GM23338 (cell line): ENCODE measurements around the gene SETD1A. TPM values are rescaled to one million over a fixed set of nuclear protein-coding genes. Genes with fewer than 3 reads are reported as not detected.

Source experiments
- ATAC-seq: fragments of 200-7000 bp; cut with Tn5 transposase; 3 replicates; pipeline ENCODE4 v1.9.1; 2020
- DNase-seq: peaks from one replicate; pipeline ENCODE4 v3.0.0-alpha.2; 2015; ENCODE audit warnings: low spot score
- H2AFZ ChIP-seq: fragments of 200-600 bp; sonication (generic); 2 replicates; pipeline ENCODE4 v1.8.0; 2016; ENCODE audit warnings: antibody characterized with exemption, mild to moderate bottlenecking, moderate library complexity
- H3F3A ChIP-seq: fragments of 200-600 bp; sonication (generic); replicated peaks from 2 replicates; pipeline ENCODE4 v1.8.0; 2017; ENCODE audit warnings: antibody characterized with exemption, mixed run types, low read depth
- H3K27ac ChIP-seq: fragments of 200-600 bp; sonication (generic); 2 replicates; pipeline ENCODE4 v1.6.1; 2016; ENCODE audit warnings: low read depth
- H3K27me3 ChIP-seq: fragments of 200-600 bp; sonication (generic); 2 replicates; pipeline ENCODE4 v1.8.0; 2016; ENCODE audit warnings: mild to moderate bottlenecking, mixed run types, moderate library complexity; ENCODE audit not compliant: insufficient read depth
- H3K36me3 ChIP-seq: fragments of 200-600 bp; sonication (generic); 2 replicates; pipeline ENCODE4 v1.8.0; 2016; ENCODE audit warnings: mild to moderate bottlenecking; ENCODE audit not compliant: insufficient read depth
- H3K4me1 ChIP-seq: fragments of 200-600 bp; sonication (generic); 2 replicates; pipeline ENCODE4 v1.8.0; 2016; ENCODE audit warnings: mild to moderate bottlenecking, moderate library complexity; ENCODE audit not compliant: insufficient read depth
- H3K4me2 ChIP-seq: fragments of 200-600 bp; sonication (generic); 2 replicates; pipeline ENCODE4 v1.7.1; 2017; ENCODE audit warnings: mixed run types
- H3K4me3 ChIP-seq: fragments of 200-600 bp; sonication (generic); 2 replicates; pipeline ENCODE4 v1.6.1; 2016; ENCODE audit warnings: mixed run types
- H3K79me2 ChIP-seq: fragments of 200-600 bp; sonication (generic); replicated peaks from 2 replicates; pipeline ENCODE4 v1.8.0; 2017; ENCODE audit warnings: mild to moderate bottlenecking; ENCODE audit not compliant: insufficient read depth
- H3K9me2 ChIP-seq: fragments of 200-600 bp; sonication (generic); 2 replicates; pipeline ENCODE4 v1.8.0; 2017; ENCODE audit not compliant: insufficient read depth
- H4K20me1 ChIP-seq: fragments of 200-600 bp; sonication (generic); replicated peaks from 2 replicates; pipeline ENCODE4 v1.8.0; 2017; ENCODE audit warnings: mild to moderate bottlenecking; ENCODE audit not compliant: insufficient read depth
- H3K27ac Mint-ChIP-seq: 2 replicates; pipeline ENCODE4 v1.8.0; 2020; ENCODE audit warnings: inconsistent platforms, mild to moderate bottlenecking, moderate library complexity, mixed read lengths
- H3K27me3 Mint-ChIP-seq: 3 replicates; pipeline ENCODE4 v1.8.0; 2022; ENCODE audit warnings: low read depth, mild to moderate bottlenecking, moderate library complexity, mixed read lengths, inconsistent platforms; ENCODE audit not compliant: insufficient read depth, poor library complexity
- H3K36me3 Mint-ChIP-seq: 3 replicates; pipeline ENCODE4 v1.8.0; 2021; ENCODE audit warnings: low read depth, mild to moderate bottlenecking, inconsistent platforms, moderate library complexity, mixed read lengths
- H3K4me1 Mint-ChIP-seq: 3 replicates; pipeline ENCODE4 v1.8.0; 2020; ENCODE audit warnings: mild to moderate bottlenecking, inconsistent platforms, mixed read lengths
- H3K4me3 Mint-ChIP-seq: 3 replicates; pipeline ENCODE4 v1.8.0; 2021; ENCODE audit warnings: moderate library complexity, mild to moderate bottlenecking, inconsistent platforms, mixed read lengths
- H3K9me3 Mint-ChIP-seq: 3 replicates; pipeline ENCODE4 v1.8.0; 2020; ENCODE audit warnings: moderate library complexity, mild to moderate bottlenecking, inconsistent platforms, mixed read lengths
- CREB1 ChIP-seq: fragments of 250-450 bp; sonication (Bioruptor Pico); IDR thresholded peaks from 2 replicates; pipeline ENCODE4 v1.5.0; 2020; ENCODE audit warnings: low read depth, mild to moderate bottlenecking, moderate library complexity
- CTCF ChIP-seq, 2 experiments: fragments of 200-600 bp in 1 of 2; sonication (generic) in 1 of 2; conservative IDR thresholded peaks; 2 replicates each; pipeline versions ENCODE4 v1.5.1 to v1.6.1; 2016 to 2017; ENCODE audit warnings: antibody characterized with exemption in 2 of 2, low read depth in 2 of 2, mild to moderate bottlenecking in 2 of 2, moderate library complexity in 1 of 2
- ETS1 ChIP-seq: IDR thresholded peaks from 2 replicates; pipeline ENCODE4 v1.6.1; 2016; ENCODE audit warnings: antibody characterized with exemption
- EZH2phosphoT487 ChIP-seq: fragments of 200-600 bp; sonication (generic); IDR thresholded peaks from one replicate; pipeline ENCODE4 v1.8.1; 2018; ENCODE audit warnings: antibody characterized with exemption; ENCODE audit not compliant: unreplicated experiment
- POLR2AphosphoS5 ChIP-seq: IDR thresholded peaks from 2 replicates; pipeline ENCODE4 v1.6.1; 2016; ENCODE audit warnings: antibody characterized with exemption, low read depth
- ZNF114 ChIP-seq: fragments of 250-450 bp; sonication (Bioruptor Pico); IDR thresholded peaks from 2 replicates; pipeline ENCODE4 v1.5.0; 2020; ENCODE audit warnings: mild to moderate bottlenecking, moderate library complexity
- ZNF331 ChIP-seq: fragments of 250-450 bp; sonication (Bioruptor Pico); IDR thresholded peaks from 2 replicates; pipeline ENCODE4 v1.5.0; 2020; ENCODE audit warnings: low read depth, mild to moderate bottlenecking, moderate library complexity
- polyA plus RNA-seq: library from polyadenylated mRNA; unstranded; fragments of >200 nt; fragmentation: Nextera tagmentation; extraction: Ambion mirVana; gene quantifications from 2 replicates; pipeline ENCODE4 v1.2.1, GENCODE V29; 2016
- small RNA-seq: library from RNA; depleted of rRNA; stranded (forward); fragments of <200 nt; gene quantifications from one replicate; pipeline ENCODE3, GENCODE V24; 2014; ENCODE audit warnings: low replicate concordance
- total RNA-seq: library from RNA; depleted of rRNA; stranded (reverse); fragments of >200 nt; shearing (Covaris generic); gene quantifications from 2 replicates; pipeline ENCODE4 v1.2.3, GENCODE V29; 2014; rRNA removed

Gene SETD1A
- total and polyA plus RNA-seq, 2 experiments from 2014 or later: 10.8 to 21.9 TPM

GRCh38 chr16:31032736-31033708 is 75.5 kb downstream of the SETD1A start, which contains the start of gene STX4:
Gene STX4, plus strand, starts transcription at chr16:31033558. Its CDS starts 248 bp downstream, at chr16:31033806.
- Mint-ChIP-seq H3K4me1 (peaks cover 9% of the 10 kb centered on the region; the same call in 1 of the 3 replicates), H3K27me3 (peaks cover 10% of the 10 kb centered on the region), H3K4me3 (peak within 1 kb of the TSS; percentile 90), H3K36me3 (peaks cover 2% of the 10 kb centered on the region; the same call in 1 of the 3 replicates), H3K27ac (peak within 1 kb of the TSS; percentile 83), H3K9me3 (no peaks in the 10 kb centered on the region; the same call in 2 of the 3 replicates)
- Histone ChIP-seq H3K79me2 (no peaks in the 10 kb centered on the region; the same call in 1 of the 2 replicates), H3K4me1 (peaks cover 9% of the 10 kb centered on the region), H3K9me2 (no peaks in the 10 kb centered on the region), H3K36me3 (no peaks in the 10 kb centered on the region), H2AFZ (peak within 1 kb of the TSS; percentile 95), H4K20me1 (no peaks in the 10 kb centered on the region), H3K4me3 (peak within 1 kb of the TSS; percentile 99), H3F3A (peaks cover 12% of the 10 kb centered on the region), H3K27ac (peak within 1 kb of the TSS; percentile 80), H3K27me3 (no peaks in the 10 kb centered on the region), H3K4me2 (peak within 1 kb of the TSS; percentile 98)
- DNase-seq (peak; percentile 99), ATAC-seq (peak; percentile 87)
- TF ChIP-seq EZH2phosphoT487: no peak
- peak; percentile 96 for TF ChIP-seq CREB1 (CRISPR knock-in tag)
- no peak for TF ChIP-seq ZNF114 (CRISPR knock-in tag)
- TF ChIP-seq ETS1: peak; percentile 91

- Mint-ChIP-seq H3K9me3 (no peaks in the 10 kb centered on the region; the same call in 2 of the 3 replicates), H3K27me3 (peaks cover 11% of the 10 kb centered on the region), H3K4me1 (peaks cover 9% of the 10 kb centered on the region; the same call in 1 of the 3 replicates), H3K4me3 (peak overlapping the region; percentile 90), H3K27ac (peak overlapping the region; percentile 83; the same call in 1 of the 2 replicates), H3K36me3 (peaks cover 2% of the 10 kb centered on the region; the same call in 1 of the 3 replicates)
- Histone ChIP-seq H3K4me2 (peak overlapping the region; percentile 98), H3K27me3 (no peaks in the 10 kb centered on the region), H3K4me1 (peaks cover 9% of the 10 kb centered on the region), H4K20me1 (no peaks in the 10 kb centered on the region), H3F3A (peaks cover 12% of the 10 kb centered on the region), H2AFZ (peak overlapping the region; percentile 93), H3K36me3 (no peaks in the 10 kb centered on the region; the same call in 1 of the 2 replicates), H3K4me3 (peak overlapping the region; percentile 99), H3K9me2 (no peaks in the 10 kb centered on the region), H3K79me2 (no peaks in the 10 kb centered on the region; the same call in 1 of the 2 replicates), H3K27ac (peak overlapping the region; percentile 80)
- DNase-seq: peak; percentile 94
- peak; percentile 72 for ATAC-seq
- peak; percentile 30; the same call in 1 of the 2 replicates for TF ChIP-seq POLR2AphosphoS5
- TF ChIP-seq CTCF (conservative IDR thresholded peaks at IDR 0.05; ENCODE audit: low read depth in 2 of 2): no peak
- TF ChIP-seq ETS1: peak; percentile 71; the same call in 1 of the 2 replicates
- TF ChIP-seq ZNF331 (CRISPR knock-in tag): no peak
Measured at GRCh38 chr16:31033709-31034492, 76.3 kb downstream of the SETD1A start.

Small RNAs within 50 kb of the gene (small RNA-seq; reads per million reads assigned to genes)
- not detected for gene AC135048.1

Other genes with a start within 250 kb of the SETD1A start
- 27.0 and 31.3 TPM in 2 replicates for gene PHKG2, start 209.3 kb upstream of the SETD1A start, total RNA-seq
- gene PHKG2, start 209.3 kb upstream of the SETD1A start, polyA plus RNA-seq: 26.9 and 28.1 TPM in 2 replicates
- 2.2 and 2.7 TPM in 2 replicates for gene CFAP119, start 195.7 kb upstream of the SETD1A start, total RNA-seq
- 4.4 and 5.2 TPM in 2 replicates for gene CFAP119, start 195.7 kb upstream of the SETD1A start, polyA plus RNA-seq
- gene RNF40, start 195.4 kb upstream of the SETD1A start, total RNA-seq: 78.5 and 80.2 TPM in 2 replicates
- 32.6 and 36.0 TPM in 2 replicates for gene RNF40, start 195.4 kb upstream of the SETD1A start, polyA plus RNA-seq
- 18.5 and 20.3 TPM in 2 replicates for gene ZNF629, start 170.5 kb upstream of the SETD1A start, total RNA-seq
- 3.9 and 4.1 TPM in 2 replicates for gene ZNF629, start 170.5 kb upstream of the SETD1A start, polyA plus RNA-seq
- gene BCL7C, start 63.7 kb upstream of the SETD1A start, total RNA-seq: 17.5 and 20.4 TPM in 2 replicates
- gene BCL7C, start 63.7 kb upstream of the SETD1A start, polyA plus RNA-seq: 21.8 and 22.1 TPM in 2 replicates
- 0.52 and 0.54 TPM in 2 replicates for gene CTF1, start 61.1 kb upstream of the SETD1A start, total RNA-seq
- gene CTF1, start 61.1 kb upstream of the SETD1A start, polyA plus RNA-seq: 0.24 and 0.43 TPM in 2 replicates
- gene FBXL19, start 34.2 kb upstream of the SETD1A start, total RNA-seq: 63.5 and 71.5 TPM in 2 replicates
- gene FBXL19, start 34.2 kb upstream of the SETD1A start, polyA plus RNA-seq: 12.5 and 16.4 TPM in 2 replicates
- 14.9 and 15.9 TPM in 2 replicates for gene ORAI3, start 8.7 kb upstream of the SETD1A start, total RNA-seq
- 6.9 and 9.8 TPM in 2 replicates for gene ORAI3, start 8.7 kb upstream of the SETD1A start, polyA plus RNA-seq
- 6.4 and 12.2 TPM in 2 replicates for gene HSD3B7, start 27.5 kb downstream of the SETD1A start, total RNA-seq
- 4.3 TPM in 2 replicates for gene HSD3B7, start 27.5 kb downstream of the SETD1A start, polyA plus RNA-seq
- gene STX1B, start 52.9 kb downstream of the SETD1A start, total RNA-seq: 7.2 and 9.5 TPM in 2 replicates
- 1.7 and 2.5 TPM in 2 replicates for gene STX1B, start 52.9 kb downstream of the SETD1A start, polyA plus RNA-seq
- gene STX4, start 75.8 kb downstream of the SETD1A start, total RNA-seq: 13.0 TPM in 2 replicates
- 39.3 and 40.8 TPM in 2 replicates for gene STX4, start 75.8 kb downstream of the SETD1A start, polyA plus RNA-seq
- gene ZNF668, start 116.5 kb downstream of the SETD1A start, total RNA-seq: 13.1 and 20.6 TPM in 2 replicates
- 6.2 and 6.5 TPM in 2 replicates for gene ZNF668, start 116.5 kb downstream of the SETD1A start, polyA plus RNA-seq
- gene ZNF646, start 116.7 kb downstream of the SETD1A start, total RNA-seq: 19.3 and 29.3 TPM in 2 replicates
- gene ZNF646, start 116.7 kb downstream of the SETD1A start, polyA plus RNA-seq: 5.3 and 6.3 TPM in 2 replicates
- gene PRSS53, start 131.2 kb downstream of the SETD1A start, total RNA-seq: 1.6 and 2.7 TPM in 2 replicates
- 0.16 and 0.36 TPM in 2 replicates for gene PRSS53, start 131.2 kb downstream of the SETD1A start, polyA plus RNA-seq
- 100 and 106 TPM in 2 replicates for gene VKORC1, start 137.0 kb downstream of the SETD1A start, total RNA-seq
- gene VKORC1, start 137.0 kb downstream of the SETD1A start, polyA plus RNA-seq: 89.6 and 96.5 TPM in 2 replicates
- 58.9 and 71.2 TPM in 2 replicates for gene BCKDK, start 150.6 kb downstream of the SETD1A start, total RNA-seq
- gene BCKDK, start 150.6 kb downstream of the SETD1A start, polyA plus RNA-seq: 35.9 and 36.1 TPM in 2 replicates
- 84.8 and 85.4 TPM in 2 replicates for gene KAT8, start 159.9 kb downstream of the SETD1A start, total RNA-seq
- 47.6 and 50.9 TPM in 2 replicates for gene KAT8, start 159.9 kb downstream of the SETD1A start, polyA plus RNA-seq
- gene PRSS8, start 178.0 kb downstream of the SETD1A start, total RNA-seq: 75.9 and 77.0 TPM in 2 replicates
- gene PRSS8, start 178.0 kb downstream of the SETD1A start, polyA plus RNA-seq: 59.2 and 65.3 TPM in 2 replicates
- gene PRSS36, start 192.3 kb downstream of the SETD1A start, total RNA-seq: 1.3 and 1.4 TPM in 2 replicates
- gene PRSS36, start 192.3 kb downstream of the SETD1A start, polyA plus RNA-seq: 0.91 and 1.4 TPM in 2 replicates
- 213 and 247 TPM in 2 replicates for gene FUS, start 222.4 kb downstream of the SETD1A start, total RNA-seq
- 528 and 553 TPM in 2 replicates for gene FUS, start 222.4 kb downstream of the SETD1A start, polyA plus RNA-seq
- 25.7 and 54.0 TPM in 2 replicates for gene PYCARD, start 245.0 kb downstream of the SETD1A start, total RNA-seq
- 53.1 and 56.7 TPM in 2 replicates for gene PYCARD, start 245.0 kb downstream of the SETD1A start, polyA plus RNA-seq